Measurements from ENCODE around the gene LMO7. TPM values are rescaled to one million over a fixed set of nuclear protein-coding genes. Genes with fewer than 3 reads are reported as not detected.

LMO7 gene
- total and polyA plus RNA-seq, 2 of the 4 experiments (the other 2 are of a cell fraction) = 266 to 367 TPM

DNA sequence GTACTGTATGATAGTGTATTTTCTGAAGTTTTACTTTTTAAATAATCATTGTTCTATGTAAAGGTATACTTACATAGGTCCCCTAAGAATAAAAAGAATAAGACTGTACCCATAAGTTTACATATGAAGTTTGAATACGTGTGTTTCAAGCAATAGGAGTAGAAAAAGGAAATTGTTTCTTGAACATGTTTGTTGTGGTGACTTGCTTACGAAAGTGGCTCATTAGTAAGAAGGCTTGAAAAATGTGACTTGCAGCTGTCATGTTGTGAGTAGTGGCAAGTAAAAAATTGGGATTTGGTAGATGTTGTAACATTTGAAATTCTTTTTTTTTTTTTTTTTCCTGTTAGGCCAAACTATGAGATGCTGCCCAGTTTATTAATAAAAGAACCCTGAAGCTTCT, 203.3 kb downstream of the LMO7 start:
- H4K20me1 ChIP-seq (ENCODE audit: insufficient read depth, low read length) = peaks cover 11% of the 10 kb centered on the region; the same call in 1 of the 2 replicates
- POLR2A ChIA-PET (ENCODE audit: unreplicated experiment) = no interaction called here
- CTCF ChIA-PET = interaction anchor here (0.6 kb wide), 1 partner anchor 69 kb away, joined by 3 read pairs; no protein-coding TSS in a partner anchor

More for the DNA sequence above, 203.3 kb downstream of the LMO7 start:
- ATAC-seq (ENCODE audit: low read depth) (no peak), DNase-seq (no peak)
- peak overlapping the region; percentile 52; the same call in 1 of the 2 replicates for H3K23ac ChIP-seq (ENCODE audit: low read depth, low read length)
- H3K9me1 ChIP-seq (ENCODE audit: insufficient read depth, low read length) = peaks cover 4% of the 10 kb centered on the region; the same call in 1 of the 2 replicates
- no peaks in the 10 kb centered on the region for H3K9me3 ChIP-seq (ENCODE audit: control insufficient read depth, insufficient read depth, low read length)
- in situ Hi-C loops (cut with MboI; ENCODE audit: low sequenced_read_pairs) = no loop called here
- no peak overlapping the region for H3K56ac ChIP-seq (ENCODE audit: extremely low read depth, insufficient read depth, low read length)
- dilution Hi-C loops (cut with HindIII; ENCODE audit: low sequenced_read_pairs, unreplicated experiment) = no loop called here
- H3K4me1 ChIP-seq (ENCODE audit: control insufficient read depth, insufficient read depth, low read length) = no peaks in the 10 kb centered on the region
- no peak for TF ChIP-seq RCOR1 (IDR thresholded peaks at IDR 0.05; ENCODE audit: insufficient replicate concordance, low read length)
- TF ChIP-seq POLR2A (IDR thresholded peaks at IDR 0.05; ENCODE audit: low read depth, low read length) = no peak
- TF ChIP-seq RFX5 (IDR thresholded peaks at IDR 0.05; ENCODE audit: low read depth, low read length) = no peak
- TF ChIP-seq RAD21 (IDR thresholded peaks at IDR 0.05; ENCODE audit: low read length) = no peak
- no peak for TF ChIP-seq NFE2L2 (IDR thresholded peaks at IDR 0.05; ENCODE audit: low read depth, low read length)
- TF ChIP-seq BHLHE40 (IDR thresholded peaks at IDR 0.05; ENCODE audit: low read depth, low read length) = no peak
- TF ChIP-seq, protein P1, sequence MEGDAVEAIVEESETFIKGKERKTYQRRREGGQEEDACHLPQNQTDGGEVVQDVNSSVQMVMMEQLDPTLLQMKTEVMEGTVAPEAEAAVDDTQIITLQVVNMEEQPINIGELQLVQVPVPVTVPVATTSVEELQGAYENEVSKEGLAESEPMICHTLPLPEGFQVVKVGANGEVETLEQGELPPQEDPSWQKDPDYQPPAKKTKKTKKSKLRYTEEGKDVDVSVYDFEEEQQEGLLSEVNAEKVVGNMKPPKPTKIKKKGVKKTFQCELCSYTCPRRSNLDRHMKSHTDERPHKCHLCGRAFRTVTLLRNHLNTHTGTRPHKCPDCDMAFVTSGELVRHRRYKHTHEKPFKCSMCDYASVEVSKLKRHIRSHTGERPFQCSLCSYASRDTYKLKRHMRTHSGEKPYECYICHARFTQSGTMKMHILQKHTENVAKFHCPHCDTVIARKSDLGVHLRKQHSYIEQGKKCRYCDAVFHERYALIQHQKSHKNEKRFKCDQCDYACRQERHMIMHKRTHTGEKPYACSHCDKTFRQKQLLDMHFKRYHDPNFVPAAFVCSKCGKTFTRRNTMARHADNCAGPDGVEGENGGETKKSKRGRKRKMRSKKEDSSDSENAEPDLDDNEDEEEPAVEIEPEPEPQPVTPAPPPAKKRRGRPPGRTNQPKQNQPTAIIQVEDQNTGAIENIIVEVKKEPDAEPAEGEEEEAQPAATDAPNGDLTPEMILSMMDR (conservative IDR thresholded peaks at IDR 0.05; ENCODE audit: low read depth, low read length) = no peak
- TF ChIP-seq, protein P2, sequence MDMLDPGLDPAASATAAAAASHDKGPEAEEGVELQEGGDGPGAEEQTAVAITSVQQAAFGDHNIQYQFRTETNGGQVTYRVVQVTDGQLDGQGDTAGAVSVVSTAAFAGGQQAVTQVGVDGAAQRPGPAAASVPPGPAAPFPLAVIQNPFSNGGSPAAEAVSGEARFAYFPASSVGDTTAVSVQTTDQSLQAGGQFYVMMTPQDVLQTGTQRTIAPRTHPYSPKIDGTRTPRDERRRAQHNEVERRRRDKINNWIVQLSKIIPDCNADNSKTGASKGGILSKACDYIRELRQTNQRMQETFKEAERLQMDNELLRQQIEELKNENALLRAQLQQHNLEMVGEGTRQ (IDR thresholded peaks at IDR 0.05; ENCODE audit: low read depth, low read length) = no peak
- TF ChIP-seq, protein P3, sequence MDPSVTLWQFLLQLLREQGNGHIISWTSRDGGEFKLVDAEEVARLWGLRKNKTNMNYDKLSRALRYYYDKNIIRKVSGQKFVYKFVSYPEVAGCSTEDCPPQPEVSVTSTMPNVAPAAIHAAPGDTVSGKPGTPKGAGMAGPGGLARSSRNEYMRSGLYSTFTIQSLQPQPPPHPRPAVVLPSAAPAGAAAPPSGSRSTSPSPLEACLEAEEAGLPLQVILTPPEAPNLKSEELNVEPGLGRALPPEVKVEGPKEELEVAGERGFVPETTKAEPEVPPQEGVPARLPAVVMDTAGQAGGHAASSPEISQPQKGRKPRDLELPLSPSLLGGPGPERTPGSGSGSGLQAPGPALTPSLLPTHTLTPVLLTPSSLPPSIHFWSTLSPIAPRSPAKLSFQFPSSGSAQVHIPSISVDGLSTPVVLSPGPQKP (IDR thresholded peaks at IDR 0.05; ENCODE audit: borderline replicate concordance, low read depth, low read length) = no peak
- TF ChIP-seq MXI1 (IDR thresholded peaks at IDR 0.05; ENCODE audit: borderline replicate concordance, low read depth, low read length) = no peak
- no peak for TF ChIP-seq FOS (IDR thresholded peaks at IDR 0.05; ENCODE audit: low read depth, low read length)
- no peak for TF ChIP-seq CEBPB (IDR thresholded peaks at IDR 0.05; ENCODE audit: low read depth, low read length)
- TF ChIP-seq MAZ (IDR thresholded peaks at IDR 0.05; ENCODE audit: borderline replicate concordance, low read depth, low read length) = no peak
- no peak for TF ChIP-seq CHD1 (IDR thresholded peaks at IDR 0.05; ENCODE audit: low read depth, low read length)
- TF ChIP-seq MAFK (IDR thresholded peaks at IDR 0.05; ENCODE audit: low read depth, low read length) = no peak
- BruUV-seq (replicated peaks) = no TSS peak
- H2BK5ac ChIP-seq (ENCODE audit: low read depth, low read length, poor library complexity, severe bottlenecking) = no peak overlapping the region
- no peak overlapping the region for H3K14ac ChIP-seq (replicated peaks; ENCODE audit: low read depth, low read length)
- intact Hi-C loops (cut with micrococcal nuclease) = loop anchor here (10.0 kb wide), 2 partner anchors 145 to 275 kb away; no protein-coding TSS in a partner anchor
- H2AK9ac ChIP-seq (replicated peaks; ENCODE audit: low read depth, low read length, poor library complexity) = no peak overlapping the region
- no peak overlapping the region for H4K91ac ChIP-seq (ENCODE audit: insufficient read depth, low read depth, low read length)
- no peak overlapping the region for H2AFZ ChIP-seq (replicated peaks; ENCODE audit: low read length, poor library complexity)
- no peak overlapping the region for H3K4me2 ChIP-seq (ENCODE audit: low read depth, low read length)
- no peak overlapping the region for H3K4ac ChIP-seq (ENCODE audit: low read depth, low read length)
- WGBS, 2 experiments (ENCODE audit: extremely low coverage in 2 of 2, insufficient read length in 1 of 2) = no CpG with 5 or more reads among the region's 2 CpGs
- no peak overlapping the region for H3K4me3 ChIP-seq (ENCODE audit: insufficient read depth, low read depth, low read length)
- peaks cover 34% of the 10 kb centered on the region for H3K36me3 ChIP-seq (ENCODE audit: control insufficient read depth, insufficient read depth, low read length)
- no peak overlapping the region for H3K18ac ChIP-seq (ENCODE audit: low read depth, low read length)
- H4K5ac ChIP-seq (ENCODE audit: low read depth, low read length) = no peak overlapping the region
- no peak overlapping the region for H3K27ac ChIP-seq (ENCODE audit: insufficient read depth, low read length)
- no peaks in the 10 kb centered on the region for H3K27me3 ChIP-seq (ENCODE audit: control insufficient read depth, insufficient read depth, low read length)
- H2BK120ac ChIP-seq (ENCODE audit: low read depth, low read length) = no peak overlapping the region
- H3K79me1 ChIP-seq (ENCODE audit: low read depth in 1 of 2, low read length in 2 of 2) = peaks cover 28 to 56% of the 10 kb centered on the region in 2 experiments
- H2AK5ac ChIP-seq (ENCODE audit: low read depth, low read length) = no peak overlapping the region
- no peak overlapping the region for H4K8ac ChIP-seq (ENCODE audit: low read depth in 2 of 2, low read length in 2 of 2)
- H3K9ac ChIP-seq (ENCODE audit: low read depth, low read length) = no peak overlapping the region
- no peak overlapping the region for H2BK20ac ChIP-seq (ENCODE audit: low read depth, low read length)
- H2BK15ac ChIP-seq (ENCODE audit: low read depth, low read length) = no peak overlapping the region
